Activated CD8-positive, alpha-beta memory T cell treated with anti-CD3 and anti-CD28 coated beads, Interleukin-2, amount 50 U/mL, for 48 hours (primary cell): ENCODE data around the gene EMID1.
A peak's percentile ranks its signal among the peaks of the same experiment; 100 is the strongest.

Experiments used
- DNase-seq: peaks from one replicate; pipeline ENCODE4 v3.0.0-alpha.2; 2020

The EMID1 gene

GRCh38 chr22:29205594-29206371, at the start of gene EMID1:
EMID1 (plus strand) TSS chr22:29205896; CDS start chr22:29206039, 143 bp downstream.
- DNase-seq, result no peak

GRCh38 chr22:29155966-29156365, 49.7 kb upstream of the EMID1 start:
- DNase-seq, result peak; percentile 42

- no peak for DNase-seq
These were observed 49.2 kb upstream of the EMID1 start for GRCh38 chr22:29156507-29156906.

GRCh38 chr22:29157759-29158535, 47.7 kb upstream of the EMID1 start:
- no peak for DNase-seq

- DNase-seq, result no peak
These were observed 47.1 kb upstream of the EMID1 start for GRCh38 chr22:29158546-29158945.

GRCh38 chr22:29163808-29164207, 41.9 kb upstream of the EMID1 start:
- no peak for DNase-seq

- DNase-seq, result no peak
These were observed 40.2 kb upstream of the EMID1 start for GRCh38 chr22:29165321-29166060.

- no peak for DNase-seq
These were observed 39.5 kb upstream of the EMID1 start for GRCh38 chr22:29166180-29166579.

GRCh38 chr22:29167032-29167911, 38.4 kb upstream of the EMID1 start:
- peak; percentile 76 for DNase-seq

GRCh38 chr22:29171721-29172120, 34.0 kb upstream of the EMID1 start:
- no peak for DNase-seq

- no peak for DNase-seq
These were observed 33.5 kb upstream of the EMID1 start for GRCh38 chr22:29172216-29172615.

GRCh38 chr22:29175312-29175835, 30.3 kb upstream of the EMID1 start:
- no peak for DNase-seq

- peak; percentile 20 for DNase-seq
These were observed 21.5 kb upstream of the EMID1 start for GRCh38 chr22:29183971-29184848.

- DNase-seq, result peak; percentile 4
These were observed 20.7 kb upstream of the EMID1 start for GRCh38 chr22:29184849-29185490.

- no peak for DNase-seq
These were observed 19.4 kb upstream of the EMID1 start for GRCh38 chr22:29186302-29186701.

- DNase-seq, result no peak
These were observed 17.9 kb upstream of the EMID1 start for GRCh38 chr22:29187831-29188230.

GRCh38 chr22:29190051-29190450, 15.6 kb upstream of the EMID1 start:
- DNase-seq, result no peak

- DNase-seq, result no peak
These were observed 14.8 kb upstream of the EMID1 start for GRCh38 chr22:29190918-29191317.

GRCh38 chr22:29193021-29193420, 12.7 kb upstream of the EMID1 start:
- no peak for DNase-seq

GRCh38 chr22:29194184-29194583, 11.5 kb upstream of the EMID1 start:
- no peak for DNase-seq
